ENCODE data around the gene COMT.
"Not testable (repeated sequence)": the region's sequence is repeated elsewhere in the genome, so short reads cannot be mapped to it uniquely, and the experiment has no call there.

The COMT gene

DNA sequence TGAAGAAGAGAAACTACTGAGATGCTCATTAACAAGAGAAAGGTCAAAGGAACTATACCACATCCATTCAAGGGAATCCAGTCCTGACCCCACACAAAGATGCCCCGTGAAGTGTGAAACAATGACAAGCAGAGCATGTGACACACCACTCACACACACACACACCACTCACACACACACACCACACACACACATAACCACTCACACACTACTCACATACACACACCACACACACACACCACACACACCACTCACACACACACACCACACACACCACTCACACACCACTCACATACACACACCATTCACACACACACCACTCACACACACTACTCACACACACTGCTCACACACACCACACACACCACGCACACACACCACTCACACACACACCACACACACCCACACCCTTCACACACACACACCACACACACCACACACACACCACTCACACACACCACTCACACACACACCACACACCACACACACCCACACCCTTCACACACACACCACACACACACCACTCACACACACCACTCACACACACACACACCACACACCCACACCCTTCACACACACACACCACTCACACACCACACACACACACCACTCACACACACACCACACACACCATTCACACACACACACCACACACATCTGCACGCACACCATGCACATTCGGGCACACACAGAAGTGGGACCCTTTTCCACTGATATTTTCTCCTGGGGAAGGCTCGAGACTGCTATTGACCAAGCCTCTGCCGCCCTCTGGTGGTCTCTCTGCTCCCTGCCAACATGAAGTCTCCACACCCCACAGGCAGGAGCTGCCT, 32.0 kb upstream of the COMT start:
- peak; percentile 74 for DNase-seq

- no peak for DNase-seq
These were observed 31.3 kb upstream of the COMT start for GRCh38 chr22:19910180-19910744.

DNA sequence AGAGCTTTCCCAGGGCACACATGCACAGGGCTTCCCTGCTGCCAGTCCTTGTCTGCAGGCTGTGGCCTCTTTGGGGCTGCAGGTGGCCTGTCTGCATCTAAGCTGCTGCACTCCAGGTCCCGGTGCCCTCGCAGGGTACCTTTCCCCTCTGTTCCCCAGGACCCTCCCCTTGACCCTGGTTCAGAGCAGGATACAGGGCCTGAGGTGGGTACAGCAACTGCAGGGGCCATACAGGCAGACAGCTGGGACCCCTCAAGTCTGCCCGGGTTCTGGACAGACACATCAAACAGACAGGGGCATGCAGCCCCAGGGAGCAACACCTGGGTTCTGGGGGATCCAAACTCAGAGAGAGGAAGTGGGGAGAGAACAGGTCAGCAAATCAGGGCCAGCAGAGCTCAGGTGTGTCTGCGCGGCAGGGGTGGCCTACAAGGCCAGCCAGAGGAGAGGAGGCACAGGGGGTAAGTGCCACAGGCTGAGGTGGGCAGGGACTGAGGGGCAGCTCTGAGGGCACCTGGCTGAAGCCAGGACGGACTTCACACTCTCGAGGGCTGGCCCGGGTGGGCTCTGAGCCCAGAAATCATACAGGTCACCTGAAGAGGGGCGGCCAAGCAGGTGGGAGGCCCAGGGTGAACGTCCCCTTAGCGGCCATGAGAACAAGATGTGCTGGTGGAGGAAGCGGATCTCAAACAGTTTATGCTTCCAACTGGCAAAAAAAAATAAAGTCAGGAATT, 29.9 kb upstream of the COMT start:
- DNase-seq, result no peak

- DNase-seq, result no peak
These were observed 29.1 kb upstream of the COMT start for GRCh38 chr22:19912271-19912999.

DNA sequence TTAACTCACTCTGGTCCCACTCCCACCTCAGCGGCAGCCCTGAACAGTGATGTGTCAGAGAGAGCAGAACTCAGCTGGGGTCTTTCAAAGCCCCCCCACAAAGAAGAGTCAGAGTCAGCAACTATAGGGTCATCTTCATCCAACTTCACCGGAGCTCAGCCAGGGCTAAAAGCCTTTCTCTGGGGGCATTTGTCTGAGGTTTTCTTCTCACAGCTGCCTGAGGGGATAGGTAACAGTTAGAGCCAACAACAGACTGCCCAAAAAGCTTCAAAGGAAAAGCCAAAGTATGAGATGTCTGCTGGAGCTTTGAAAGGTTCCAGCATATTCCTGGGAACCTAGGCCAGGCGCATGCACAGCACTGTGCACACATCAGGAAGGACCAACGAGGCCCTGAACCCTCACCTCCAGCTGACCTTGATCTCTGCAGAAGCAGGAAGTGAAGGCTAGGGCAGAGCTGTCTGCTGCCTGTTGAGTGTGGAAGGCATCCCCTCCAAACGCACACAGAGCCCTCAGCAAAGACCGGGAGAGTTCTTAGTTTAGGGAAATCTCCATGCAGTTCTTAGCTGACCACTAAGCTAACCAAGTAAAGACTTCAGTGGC, 28.1 kb upstream of the COMT start:
- no peak for DNase-seq

DNA sequence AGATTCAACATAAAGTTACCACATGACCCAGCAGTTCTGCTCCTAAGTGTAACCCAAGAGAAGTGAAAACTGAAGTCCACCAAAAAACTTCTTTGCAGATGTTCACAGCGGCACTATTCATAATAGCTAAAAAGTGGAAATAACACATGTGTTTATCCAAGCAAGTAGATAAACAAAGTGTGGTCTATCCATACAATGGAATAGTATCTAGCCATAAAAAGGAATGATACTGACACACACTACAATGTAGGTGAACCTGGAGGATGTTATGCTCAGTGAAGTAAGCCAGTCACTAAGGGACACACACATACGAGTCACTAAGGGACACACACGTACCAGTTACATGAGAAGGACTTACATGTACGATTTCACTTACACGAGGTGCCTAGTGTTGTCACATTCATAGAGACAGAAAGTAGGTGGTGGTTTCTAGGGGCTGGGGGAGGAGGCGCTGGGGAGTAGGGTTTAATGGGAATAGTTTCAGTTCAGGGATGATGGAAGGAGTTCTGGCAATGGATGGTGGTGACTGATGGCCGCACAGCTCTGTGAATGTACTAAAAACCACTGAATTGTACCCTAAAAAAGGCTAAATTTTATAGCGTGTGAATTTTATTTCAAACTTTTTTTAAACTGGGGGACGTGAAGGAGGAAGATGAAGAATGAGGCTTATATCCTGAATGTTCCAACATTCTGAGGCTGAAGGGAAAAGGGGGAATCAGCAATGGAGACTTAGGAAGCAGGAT, 27.2 kb upstream of the COMT start:
- no peak for DNase-seq

- no peak for DNase-seq
These were observed 26.2 kb upstream of the COMT start for GRCh38 chr22:19915287-19915954.

GRCh38 chr22:19916006-19916405, 25.6 kb upstream of the COMT start:
- no peak for DNase-seq

GRCh38 chr22:19916941-19917340, 24.6 kb upstream of the COMT start:
- no peak for DNase-seq

- no peak for DNase-seq
These were observed 24.0 kb upstream of the COMT start for GRCh38 chr22:19917389-19918138.

- no peak for DNase-seq
These were observed 23.1 kb upstream of the COMT start for GRCh38 chr22:19918332-19919106.

DNA sequence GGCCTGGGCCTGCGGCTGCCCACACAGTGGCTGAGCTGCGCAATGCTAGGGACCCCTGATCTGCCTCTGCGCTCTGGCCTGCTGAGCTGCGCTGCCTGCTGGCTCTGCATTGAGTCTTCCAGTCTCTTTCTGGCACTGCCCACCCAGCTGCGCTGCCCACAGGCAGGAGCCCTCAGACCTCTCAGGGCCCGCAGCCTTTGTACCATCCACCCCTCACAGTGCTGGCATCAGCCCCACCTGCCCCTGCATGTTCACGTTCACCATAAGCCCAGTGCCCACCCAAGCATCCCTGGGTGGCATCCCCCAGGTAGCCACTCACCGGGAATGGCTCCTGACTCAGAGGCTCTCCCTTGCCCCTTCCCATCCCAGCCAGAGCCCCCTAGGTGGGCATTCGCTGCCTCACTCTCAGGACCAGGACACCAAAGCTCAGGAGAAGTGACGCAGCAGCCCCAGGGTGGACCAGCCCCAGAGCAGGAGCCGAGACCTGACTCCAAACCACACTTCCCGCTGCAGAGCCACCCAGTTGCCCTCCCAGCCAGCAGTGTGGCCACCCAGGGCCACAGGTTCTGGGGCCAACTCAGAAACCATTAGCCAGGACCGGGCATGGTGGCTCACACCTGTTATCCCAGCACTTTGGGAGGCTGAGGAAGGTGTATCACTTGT, 21.7 kb upstream of the COMT start:
- no peak for DNase-seq

- no peak for DNase-seq
These were observed 20.0 kb upstream of the COMT start for GRCh38 chr22:19921544-19922081.

- DNase-seq, result no peak
These were observed 17.6 kb upstream of the COMT start for GRCh38 chr22:19923914-19924513.

DNA sequence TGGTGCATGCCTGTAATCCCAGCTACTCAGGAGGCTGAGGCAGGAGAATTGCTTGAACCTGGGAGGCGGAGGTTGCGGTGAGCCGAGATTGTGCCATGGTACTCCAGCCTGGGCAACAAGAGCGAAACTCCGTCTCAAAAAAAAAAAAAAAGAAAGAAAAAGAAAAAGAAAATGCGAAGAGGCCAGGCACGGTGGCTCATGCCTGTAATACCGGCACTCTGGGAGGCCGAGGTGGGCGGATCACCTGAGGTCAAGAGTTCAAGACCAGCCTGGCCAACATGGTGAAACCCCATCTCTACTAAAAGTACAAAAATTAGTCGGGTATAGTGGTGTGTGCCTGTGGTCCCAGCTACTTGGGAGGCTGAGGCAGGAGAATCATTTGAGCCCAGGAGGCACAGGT, 15.5 kb upstream of the COMT start:
- not testable (repeated sequence) for DNase-seq

- no peak for DNase-seq
These were observed 13.9 kb upstream of the COMT start for GRCh38 chr22:19927696-19928095.

GRCh38 chr22:19928207-19928606, 13.4 kb upstream of the COMT start:
- no peak for DNase-seq
